ENCODE results near the gene GINS1. TPM values are rescaled to one million over a fixed set of nuclear protein-coding genes. Genes with fewer than 3 reads are reported as not detected.

Gene GINS1
- total and polyA plus RNA-seq, 2 of the 13 experiments (the other 11 are each of a cell fraction or from before 2014, with no cell fraction given) = 14.6 to 59.9 TPM

DNA sequence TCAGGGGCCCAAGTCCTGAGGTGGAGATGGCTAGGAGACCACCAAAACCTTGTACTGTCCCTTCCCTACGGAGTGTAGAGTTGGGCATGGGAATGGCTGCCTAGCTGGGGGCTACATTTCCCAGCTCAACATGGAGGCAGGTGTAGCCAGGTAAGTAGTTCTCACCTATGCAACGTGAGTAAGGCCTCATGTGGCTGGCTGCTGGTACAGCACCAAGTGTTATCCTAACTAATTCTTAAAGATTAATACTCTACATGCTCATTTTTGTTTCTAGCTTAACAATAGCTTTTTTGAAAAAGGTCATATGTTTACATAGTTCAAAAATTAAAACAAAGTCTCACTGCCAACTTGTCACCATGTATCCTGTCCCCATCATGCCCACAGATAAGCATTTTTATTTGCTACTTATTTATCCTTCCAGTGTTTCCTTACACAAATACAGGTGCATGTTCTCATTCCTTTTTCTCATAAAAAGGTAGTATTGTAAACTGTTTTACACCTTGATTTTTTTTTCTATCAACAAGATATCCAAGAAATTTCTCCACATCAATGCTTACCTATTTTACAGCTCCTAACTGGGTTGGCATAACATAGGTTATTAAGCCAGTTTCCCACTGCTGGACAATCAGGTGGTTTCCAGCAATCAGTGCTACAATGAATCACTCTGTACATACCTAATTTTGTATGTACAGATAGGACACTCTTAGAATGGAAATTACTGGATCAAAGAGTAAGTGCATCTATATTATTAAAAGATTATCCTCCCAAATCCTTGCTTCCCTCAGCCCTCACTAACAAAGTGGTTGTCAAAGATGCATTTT lies 42.4 kb upstream of the GINS1 start:
- ATAC-seq (peak; percentile 38), FAIRE-seq (peak; percentile 26), DNase-seq (ENCODE audit: low spot score) (no peak)
- no peaks in the 10 kb centered on the region for H4K20me1 ChIP-seq (ENCODE audit: insufficient read depth, low read length)
- WGBS (ENCODE audit: low lambda C conversion rate) = 96% methylated on average over 2 of the region's 2 CpGs
- H3K9me3 ChIP-seq (ENCODE audit: low read length) = no peaks in the 10 kb centered on the region
- ChIA-PET POLR2A (interaction anchor here (1.3 kb wide), 1 partner anchor 26 kb away, joined by 4 read pairs; the partner anchor contains the start of gene ABHD12), CTCF (ENCODE audit: low intra/inter-chr PET ratio, low total read pairs) (no interaction called here)
- no peak overlapping the region for H2AFZ ChIP-seq (ENCODE audit: low read length)
- H3K27ac ChIP-seq (ENCODE audit: extremely low read length, insufficient read depth, low read length) = no peak overlapping the region
- in situ Hi-C loops (cut with HindIII; ENCODE audit: extremely low pct_ligation_motif_present, low pct_unique_long_range_greater_than_20kb) = no loop called here
- no peak overlapping the region for H3K4me3 ChIP-seq (replicated peaks in 1 of 3; ENCODE audit: insufficient read depth in 1 of 3, low read depth in 2 of 3, low read length in 3 of 3)
- no peak overlapping the region for H3K9ac ChIP-seq (ENCODE audit: insufficient read depth, low read depth, low read length)
- peaks cover 8% of the 10 kb centered on the region for H3K79me2 ChIP-seq (ENCODE audit: insufficient read depth, low read length)
- no peak overlapping the region for H3K4me2 ChIP-seq (ENCODE audit: low read depth, low read length)
- no peaks in the 10 kb centered on the region for H3K27me3 ChIP-seq (ENCODE audit: control insufficient read depth in 1 of 2, insufficient read depth in 2 of 2, low read length in 2 of 2)
- H3K4me1 ChIP-seq (ENCODE audit: insufficient read depth, low read length) = peaks cover 30% of the 10 kb centered on the region; the same call in 1 of the 2 replicates
- intact Hi-C loops (cut with micrococcal nuclease; ENCODE audit: unreplicated experiment) = no loop called here
- no peaks in the 10 kb centered on the region; a peak in 1 of 5 replicates for H3K36me3 ChIP-seq (replicated peaks in 1 of 2; ENCODE audit: control insufficient read depth in 1 of 2, insufficient read depth in 2 of 2, low read length in 2 of 2)
- no TSS peak for BruUV-seq (replicated peaks)
- no peak for TF ChIP-seq KLF13 (CRISPR knock-in tag; IDR thresholded peaks at IDR 0.05)
- TF ChIP-seq TARDBP (CRISPR knock-in tag; IDR thresholded peaks at IDR 0.05) = 0 out of 2 replicates have a peak, but pooled peaks have one; percentile 31

DNA sequence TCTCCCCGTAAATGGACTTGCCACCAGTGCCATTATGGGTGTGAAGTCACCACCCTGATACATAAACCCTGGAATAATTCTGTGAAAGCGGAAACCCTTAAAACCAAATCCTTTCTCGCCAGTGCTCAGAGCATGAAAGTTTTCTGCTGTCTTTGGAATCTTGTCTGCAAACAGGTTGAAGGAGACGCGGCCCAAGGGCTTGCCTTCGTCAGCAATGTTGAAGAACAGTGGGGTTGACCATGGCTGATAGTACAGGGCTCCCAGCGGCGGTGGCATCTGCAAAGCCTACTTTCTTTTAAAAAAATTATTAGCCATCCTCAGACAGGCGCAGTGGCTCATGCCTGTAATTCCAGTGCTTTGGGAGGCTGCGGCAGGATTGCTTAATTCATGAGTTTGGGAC lies 38.9 kb upstream of the GINS1 start:
- in situ Hi-C loops (cut with HindIII; ENCODE audit: extremely low pct_ligation_motif_present, low pct_unique_long_range_greater_than_20kb) = no loop called here

More for the DNA sequence above, 38.9 kb upstream of the GINS1 start:
- FAIRE-seq = no peak
- Histone ChIP-seq H3K27ac (ENCODE audit: extremely low read length, insufficient read depth, low read length) (no peak overlapping the region), H3K36me3 (replicated peaks in 1 of 2; ENCODE audit: control insufficient read depth in 1 of 2, insufficient read depth in 2 of 2, low read length in 2 of 2) (no peaks in the 10 kb centered on the region; a peak in 2 of 5 replicates), H3K9me3 (ENCODE audit: low read length) (no peaks in the 10 kb centered on the region), H3K4me3 (replicated peaks in 1 of 3; ENCODE audit: insufficient read depth in 1 of 3, low read depth in 2 of 3, low read length in 3 of 3) (no peak overlapping the region), H4K20me1 (ENCODE audit: insufficient read depth, low read length) (peaks cover 5% of the 10 kb centered on the region; the same call in 1 of the 2 replicates), H3K27me3 (ENCODE audit: control insufficient read depth in 1 of 2, insufficient read depth in 2 of 2, low read length in 2 of 2) (no peaks in the 10 kb centered on the region), H3K79me2 (ENCODE audit: insufficient read depth, low read length) (peaks cover 23% of the 10 kb centered on the region), H2AFZ (ENCODE audit: low read length) (no peak overlapping the region), H3K9ac (ENCODE audit: insufficient read depth, low read depth, low read length) (no peak overlapping the region), H3K4me1 (ENCODE audit: insufficient read depth, low read length) (peaks cover 20% of the 10 kb centered on the region; the same call in 1 of the 2 replicates), H3K4me2 (ENCODE audit: low read depth, low read length) (no peak overlapping the region)
- no peak for TF ChIP-seq CENPT (CRISPR knock-in tag; IDR thresholded peaks at IDR 0.05; ENCODE audit: low read depth)
- no peak for TF ChIP-seq CBX5 (CRISPR knock-in tag; IDR thresholded peaks at IDR 0.05; ENCODE audit: borderline replicate concordance)
- no peak for TF ChIP-seq GZF1 (CRISPR knock-in tag; IDR thresholded peaks at IDR 0.05)
- TF ChIP-seq, protein P1, sequence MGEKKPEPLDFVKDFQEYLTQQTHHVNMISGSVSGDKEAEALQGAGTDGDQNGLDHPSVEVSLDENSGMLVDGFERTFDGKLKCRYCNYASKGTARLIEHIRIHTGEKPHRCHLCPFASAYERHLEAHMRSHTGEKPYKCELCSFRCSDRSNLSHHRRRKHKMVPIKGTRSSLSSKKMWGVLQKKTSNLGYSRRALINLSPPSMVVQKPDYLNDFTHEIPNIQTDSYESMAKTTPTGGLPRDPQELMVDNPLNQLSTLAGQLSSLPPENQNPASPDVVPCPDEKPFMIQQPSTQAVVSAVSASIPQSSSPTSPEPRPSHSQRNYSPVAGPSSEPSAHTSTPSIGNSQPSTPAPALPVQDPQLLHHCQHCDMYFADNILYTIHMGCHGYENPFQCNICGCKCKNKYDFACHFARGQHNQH (CRISPR knock-in tag; IDR thresholded peaks at IDR 0.05) = no peak
- TF ChIP-seq, protein P2, sequence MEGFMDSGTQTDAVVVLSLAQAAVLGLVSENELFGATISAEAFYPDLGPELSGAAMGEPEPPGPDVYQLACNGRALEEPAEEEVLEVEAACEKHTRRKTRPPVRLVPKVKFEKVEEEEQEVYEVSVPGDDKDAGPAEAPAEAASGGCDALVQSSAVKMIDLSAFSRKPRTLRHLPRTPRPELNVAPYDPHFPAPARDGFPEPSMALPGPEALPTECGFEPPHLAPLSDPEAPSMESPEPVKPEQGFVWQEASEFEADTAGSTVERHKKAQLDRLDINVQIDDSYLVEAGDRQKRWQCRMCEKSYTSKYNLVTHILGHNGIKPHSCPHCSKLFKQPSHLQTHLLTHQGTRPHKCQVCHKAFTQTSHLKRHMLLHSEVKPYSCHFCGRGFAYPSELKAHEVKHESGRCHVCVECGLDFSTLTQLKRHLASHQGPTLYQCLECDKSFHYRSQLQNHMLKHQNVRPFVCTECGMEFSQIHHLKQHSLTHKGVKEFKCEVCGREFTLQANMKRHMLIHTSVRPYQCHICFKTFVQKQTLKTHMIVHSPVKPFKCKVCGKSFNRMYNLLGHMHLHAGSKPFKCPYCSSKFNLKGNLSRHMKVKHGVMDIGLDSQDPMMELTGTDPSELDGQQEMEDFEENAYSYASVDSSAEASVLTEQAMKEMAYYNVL (CRISPR knock-in tag; IDR thresholded peaks at IDR 0.05; ENCODE audit: borderline replicate concordance) = no peak
- no peak for TF ChIP-seq SOX5 (CRISPR knock-in tag; IDR thresholded peaks at IDR 0.05; ENCODE audit: borderline replicate concordance)
- ATAC-seq = no peak
- no peak for DNase-seq (ENCODE audit: low spot score)
- POLR2A ChIA-PET = no interaction called here
- CTCF ChIA-PET (ENCODE audit: low intra/inter-chr PET ratio, low total read pairs) = no interaction called here
- BruUV-seq (replicated peaks) = no TSS peak
- 96% methylated on average over 10 of the region's 10 CpGs for WGBS (ENCODE audit: low lambda C conversion rate)
- intact Hi-C loops (cut with micrococcal nuclease; ENCODE audit: unreplicated experiment) = no loop called here

Data from HepG2 (cell line).